H9 (cell line): Measurements from ENCODE around the gene CFAP45. TPM values are rescaled to one million over a fixed set of nuclear protein-coding genes. Genes with fewer than 3 reads are reported as not detected.

Source experiments
- DNase-seq: peaks from one replicate; pipeline ENCODE4 v3.0.0-alpha.2; 2017
- H2AFZ ChIP-seq: one replicate; pipeline ENCODE4 v1.6.1; 2013; ENCODE audit warnings: mild to moderate bottlenecking, low read length, control low read depth, moderate library complexity
- H2AK5ac ChIP-seq: 2 replicates; pipeline ENCODE4 v1.6.1; 2013; ENCODE audit warnings: low read length, control low read depth, mixed read lengths; ENCODE audit not compliant: insufficient read length
- H2BK120ac ChIP-seq: one replicate; pipeline ENCODE4 v1.6.1; 2013; ENCODE audit warnings: low read depth, mild to moderate bottlenecking, low read length, control low read depth, inconsistent platforms; ENCODE audit not compliant: poor library complexity, severe bottlenecking
- H2BK12ac ChIP-seq: 2 replicates; pipeline ENCODE4 v1.6.1; 2013; ENCODE audit warnings: low read length, control low read depth, mixed read lengths, low read depth; ENCODE audit not compliant: insufficient read length
- H2BK15ac ChIP-seq: 2 replicates; pipeline ENCODE4 v1.6.1; 2013; ENCODE audit warnings: low read depth, low read length, control low read depth
- H2BK20ac ChIP-seq: one replicate; pipeline ENCODE4 v1.6.1; 2013; ENCODE audit warnings: low read depth, mild to moderate bottlenecking, low read length, control low read depth, inconsistent platforms; ENCODE audit not compliant: poor library complexity, severe bottlenecking
- H2BK5ac ChIP-seq: 2 replicates; pipeline ENCODE4 v1.6.1; 2013; ENCODE audit warnings: low read length, control low read depth, mixed read lengths; ENCODE audit not compliant: insufficient read length
- H3K14ac ChIP-seq: 2 replicates; pipeline ENCODE4 v1.6.1; 2013; ENCODE audit warnings: low read length, control low read depth; ENCODE audit not compliant: insufficient read depth
- H3K18ac ChIP-seq: 2 replicates; pipeline ENCODE4 v1.6.1; 2013; ENCODE audit warnings: low read depth, mild to moderate bottlenecking, mixed read lengths, low read length, control low read depth; ENCODE audit not compliant: insufficient read length
- H3K23ac ChIP-seq: 2 replicates; pipeline ENCODE4 v1.6.1; 2013; ENCODE audit warnings: low read length, control low read depth, mixed read lengths, low read depth; ENCODE audit not compliant: insufficient read length
- H3K23me2 ChIP-seq: 2 replicates; pipeline ENCODE4 v1.6.1; 2013; ENCODE audit warnings: low read depth, mild to moderate bottlenecking, mixed read lengths, low read length, control low read depth; ENCODE audit not compliant: insufficient read length, poor library complexity, severe bottlenecking
- H3K27ac ChIP-seq: 2 replicates; pipeline ENCODE4 v1.5.1; 2013; ENCODE audit warnings: low read length, control low read depth, mixed read lengths, low read depth; ENCODE audit not compliant: insufficient read length
- H3K27me3 ChIP-seq: 2 replicates; pipeline ENCODE4 v1.6.1; 2013; ENCODE audit warnings: low read length, control low read depth, inconsistent platforms; ENCODE audit not compliant: insufficient read depth
- H3K4ac ChIP-seq: 2 replicates; pipeline ENCODE4 v1.6.1; 2013; ENCODE audit warnings: low read depth, mild to moderate bottlenecking, control low read depth, inconsistent platforms, low read length, moderate library complexity
- H3K4me1 ChIP-seq: 2 replicates; pipeline ENCODE4 v1.6.1; 2013; ENCODE audit warnings: low read length, control low read depth, inconsistent platforms; ENCODE audit not compliant: insufficient read depth
- H3K4me2 ChIP-seq: 2 replicates; pipeline ENCODE4 v1.6.1; 2013; ENCODE audit warnings: low read length, control low read depth, mixed read lengths; ENCODE audit not compliant: insufficient read length, insufficient read depth
- H3K56ac ChIP-seq: 2 replicates; pipeline ENCODE4 v1.6.1; 2013; ENCODE audit warnings: low read depth, mild to moderate bottlenecking, mixed read lengths, low read length, control low read depth; ENCODE audit not compliant: insufficient read length
- H3K79me1 ChIP-seq: 2 replicates; pipeline ENCODE4 v1.6.1; 2013; ENCODE audit warnings: low read depth, mild to moderate bottlenecking, moderate library complexity, low read length, control low read depth, inconsistent platforms; ENCODE audit not compliant: insufficient read depth, poor library complexity, severe bottlenecking
- H3K79me2 ChIP-seq: 2 replicates; pipeline ENCODE4 v1.6.1; 2013; ENCODE audit warnings: low read length, control low read depth, inconsistent platforms; ENCODE audit not compliant: insufficient read depth
- H3K9ac ChIP-seq: 2 replicates; pipeline ENCODE4 v1.6.1; 2013; ENCODE audit warnings: low read length, control low read depth, mixed read lengths; ENCODE audit not compliant: insufficient read length; ENCODE audit errors: extremely low read depth
- H3K9me3 ChIP-seq: one replicate; pipeline ENCODE4 v1.6.1; 2013; ENCODE audit warnings: low read depth, low read length, inconsistent platforms; ENCODE audit not compliant: control insufficient read depth
- H3T11ph ChIP-seq: one replicate; pipeline ENCODE4 v1.6.1; 2013; ENCODE audit warnings: mild to moderate bottlenecking, low read length, control low read depth, inconsistent platforms
- H4K20me1 ChIP-seq: one replicate; pipeline ENCODE4 v1.6.1; 2013; ENCODE audit not compliant: control insufficient read depth, insufficient read length, insufficient read depth
- H4K5ac ChIP-seq: 2 replicates; pipeline ENCODE4 v1.6.1; 2013; ENCODE audit warnings: low read depth, mild to moderate bottlenecking, mixed read lengths, low read length, control low read depth; ENCODE audit not compliant: insufficient read length
- H4K8ac ChIP-seq: replicated peaks from 2 replicates; pipeline ENCODE4 v1.6.1; 2013; ENCODE audit warnings: low read length, control low read depth, mixed read lengths, low read depth; ENCODE audit not compliant: insufficient read length
- H4K91ac ChIP-seq: 2 replicates; pipeline ENCODE4 v1.6.1; 2013; ENCODE audit warnings: low read depth, mild to moderate bottlenecking, moderate library complexity, mixed read lengths, low read length, control low read depth; ENCODE audit not compliant: insufficient read length
- H3K27ac Mint-ChIP-seq, 3 experiments: 2 replicates in 2 of 3; 3 replicates in 1 of 3; pipeline ENCODE4 v1.8.0; 2020 to 2021; ENCODE audit warnings: mixed read lengths in 3 of 3, mild to moderate bottlenecking in 1 of 3, moderate library complexity in 1 of 3
- H3K27me3 Mint-ChIP-seq: 2 replicates; pipeline ENCODE4 v1.8.0; 2021; ENCODE audit warnings: low read depth, mild to moderate bottlenecking, moderate library complexity, mixed read lengths
- H3K36me3 Mint-ChIP-seq, 3 experiments: 2 replicates in 2 of 3; 3 replicates in 1 of 3; pipeline ENCODE4 v1.8.0; 2020 to 2021; ENCODE audit warnings: low read depth in 3 of 3, mixed read lengths in 3 of 3; ENCODE audit not compliant: insufficient read depth in 1 of 3
- H3K4me1 Mint-ChIP-seq, 2 experiments: 2 replicates each; pipeline ENCODE4 v1.8.0; 2020; ENCODE audit warnings: mixed read lengths in 2 of 2
- H3K4me3 Mint-ChIP-seq, 2 experiments: 2 replicates in 1 of 2; 3 replicates in 1 of 2; pipeline ENCODE4 v1.8.0; 2020 to 2021; ENCODE audit warnings: mild to moderate bottlenecking in 2 of 2, mixed read lengths in 2 of 2, moderate library complexity in 1 of 2
- H3K9me3 Mint-ChIP-seq, 2 experiments: 2 replicates in 1 of 2; 3 replicates in 1 of 2; pipeline ENCODE4 v1.8.0; 2020; ENCODE audit warnings: mild to moderate bottlenecking in 2 of 2, mixed read lengths in 2 of 2, moderate library complexity in 1 of 2
- CTCF ChIP-seq: fragments of 200-600 bp; sonication (generic); conservative IDR thresholded peaks from 3 replicates; pipeline ENCODE4 v1.8.0; 2021; ENCODE audit warnings: antibody characterized with exemption, mild to moderate bottlenecking
- WGBS: extraction: QIAGEN DNeasy Blood & Tissue Kit; methylation state at CpG from one replicate; pipeline ENCODE4 v1.1.7; 2013; ENCODE audit warnings: missing lambda C conversion rate, low lambda C conversion rate, mixed read lengths; ENCODE audit not compliant: insufficient read length; ENCODE audit errors: extremely low coverage; 5-methylcytosine and 5-hydroxymethylcytosine counted together
- total RNA-seq: library from RNA; stranded (reverse); gene quantifications from 2 replicates; pipeline ENCODE4 v1.2.1, GENCODE V29; 2021

CFAP45 gene
- total RNA-seq, 1 experiment from 2014 or later, result 0.85 TPM

GRCh38 chr1:159895286-159895685 lies 4.7 kb downstream of the CFAP45 start:
- H2BK15ac ChIP-seq, result no peak overlapping the region
- H2BK20ac ChIP-seq, result no peak overlapping the region
- no peak overlapping the region for H3K4me2 ChIP-seq
- Mint-ChIP-seq H3K27ac (no peak overlapping the region), H3K36me3 (no peaks in the 10 kb centered on the region), H3K4me3 (no peak overlapping the region), H3K9me3 (no peaks in the 10 kb centered on the region; a peak in 2 of 5 replicates), H3K27me3 (peaks cover 21% of the 10 kb centered on the region), H3K4me1 (peaks cover 12 to 13% of the 10 kb centered on the region in 2 experiments)
- H3K9me3 ChIP-seq, result no peaks in the 10 kb centered on the region
- WGBS, result no CpG with 5 or more reads among the region's 3 CpGs
- no peak for DNase-seq
- no peak overlapping the region for H3T11ph ChIP-seq
- no peak overlapping the region for H3K18ac ChIP-seq
- H3K27ac ChIP-seq, result no peak overlapping the region
- no peak overlapping the region for H3K14ac ChIP-seq
- no peaks in the 10 kb centered on the region for H4K20me1 ChIP-seq
- no peak overlapping the region for H4K8ac ChIP-seq
- no peak overlapping the region for H3K56ac ChIP-seq
- no peaks in the 10 kb centered on the region; the same call in 1 of the 2 replicates for H3K4me1 ChIP-seq
- H2AK5ac ChIP-seq, result no peak overlapping the region
- no peaks in the 10 kb centered on the region for H3K27me3 ChIP-seq
- H3K4ac ChIP-seq, result no peak overlapping the region
- no peak overlapping the region for H3K23ac ChIP-seq
- no peaks in the 10 kb centered on the region for H3K79me2 ChIP-seq
- H2BK5ac ChIP-seq, result no peak overlapping the region
- H4K5ac ChIP-seq, result no peak overlapping the region
- no peak overlapping the region for H4K91ac ChIP-seq
- H2BK120ac ChIP-seq, result no peak overlapping the region
- peaks cover 2% of the 10 kb centered on the region for H3K23me2 ChIP-seq
- no peak for TF ChIP-seq CTCF
- H2AFZ ChIP-seq, result no peak overlapping the region
- no peaks in the 10 kb centered on the region for H3K79me1 ChIP-seq
- no peak overlapping the region for H2BK12ac ChIP-seq
- no peak overlapping the region for H3K9ac ChIP-seq
